Skin epidermis (tissue), 12 donors: ENCODE data around the gene SV2B.

Experiments used
- H3K27ac ChIP-seq, 21 experiments: fragments of 200-600 bp; sonication (generic) in 11 of 21; one replicate each; pipeline ENCODE4 v1.5.0; 2020; ENCODE audit warnings: mild to moderate bottlenecking in 3 of 21, inconsistent platforms in 2 of 21, moderate library complexity in 2 of 21
- H3K4me3 ChIP-seq, 7 experiments: fragments of 200-600 bp; sonication (generic) in 2 of 7; one replicate each; pipeline ENCODE4 v1.5.0; 2020; ENCODE audit warnings: inconsistent platforms in 2 of 7, mild to moderate bottlenecking in 2 of 7, moderate library complexity in 1 of 7

SV2B gene

DNA sequence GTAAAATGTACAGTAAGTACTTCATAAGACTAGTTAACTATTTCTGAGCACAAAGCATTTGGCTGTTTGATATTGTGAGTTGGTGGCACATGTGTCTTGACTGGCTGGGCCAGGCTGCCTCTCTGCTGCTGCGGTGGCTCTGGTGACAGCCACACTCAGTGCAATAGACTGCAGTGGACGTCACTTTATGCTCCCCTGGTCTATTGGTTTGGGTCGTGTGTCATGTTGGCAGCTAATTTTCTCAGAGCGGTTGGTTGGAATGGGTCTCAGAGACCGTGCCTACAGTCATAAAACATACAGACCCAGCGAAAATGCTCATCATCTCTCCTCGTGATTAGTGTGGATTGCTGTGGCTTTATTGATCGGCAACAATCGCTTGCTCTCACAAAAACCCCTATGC lies 71.3 kb downstream of the SV2B start:
- no peak overlapping the region for H3K27ac ChIP-seq
- no peak overlapping the region for H3K4me3 ChIP-seq

DNA sequence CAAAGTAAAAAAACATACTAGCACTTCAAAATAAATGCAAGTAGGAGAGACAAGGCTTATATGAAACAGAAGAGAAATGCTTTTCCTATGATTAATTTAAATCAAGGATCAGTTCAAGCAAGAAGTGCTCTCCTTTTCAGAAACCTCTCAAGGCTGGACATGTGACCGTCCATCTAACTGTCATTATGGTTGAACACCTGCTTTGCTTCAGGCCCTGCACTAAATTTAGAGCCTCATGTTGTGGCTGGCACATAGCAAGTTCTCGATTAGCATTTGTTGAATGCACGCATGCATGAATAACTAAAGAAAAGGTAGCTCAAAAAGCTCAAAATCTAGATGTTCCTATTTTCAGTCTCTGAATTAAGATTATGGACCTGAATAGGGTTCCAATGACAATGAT lies 82.0 kb downstream of the SV2B start:
- Histone ChIP-seq H3K4me3 (no peak overlapping the region), H3K27ac (no peak overlapping the region)

DNA sequence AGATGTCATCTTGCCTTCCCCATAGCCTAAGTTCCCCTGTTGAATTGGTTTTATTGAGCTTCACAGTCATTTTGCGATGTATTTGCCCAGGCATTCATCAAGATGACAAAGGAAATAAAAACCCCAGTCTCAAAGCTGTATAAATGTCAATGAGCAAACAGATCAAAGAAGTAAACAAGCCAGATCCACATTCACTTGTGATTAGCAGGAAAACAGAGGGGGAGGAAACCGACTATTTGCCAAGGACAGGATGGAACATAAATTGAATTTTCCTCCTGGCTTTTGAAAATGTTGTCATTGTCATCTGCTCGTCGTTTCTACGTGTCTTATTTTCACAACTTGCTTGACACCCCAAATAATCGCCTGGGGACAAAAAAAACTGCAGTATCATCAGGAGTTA lies 83.5 kb downstream of the SV2B start:
- Histone ChIP-seq H3K27ac (no peak overlapping the region), H3K4me3 (no peak overlapping the region)

DNA sequence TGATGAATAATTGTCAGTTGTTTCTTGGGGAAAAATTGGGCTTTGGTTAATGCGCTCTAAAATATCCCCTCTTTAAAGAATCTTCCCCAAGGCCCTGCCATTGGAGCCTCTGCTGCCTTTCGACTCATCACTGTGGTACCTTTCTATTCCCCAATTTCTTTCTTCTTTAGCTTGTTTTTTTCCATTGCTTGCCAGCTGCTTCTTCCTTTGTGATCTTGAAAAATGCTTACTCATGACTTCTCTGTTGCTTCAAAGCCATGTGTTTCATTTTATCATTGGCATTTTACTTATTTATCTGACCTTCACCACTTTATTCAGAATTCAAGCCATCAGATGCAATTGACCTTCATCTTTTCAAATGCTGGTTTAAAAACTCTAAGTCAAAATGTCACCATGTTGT lies 84.4 kb downstream of the SV2B start:
- Histone ChIP-seq H3K4me3 (no peak overlapping the region), H3K27ac (no peak overlapping the region)

DNA sequence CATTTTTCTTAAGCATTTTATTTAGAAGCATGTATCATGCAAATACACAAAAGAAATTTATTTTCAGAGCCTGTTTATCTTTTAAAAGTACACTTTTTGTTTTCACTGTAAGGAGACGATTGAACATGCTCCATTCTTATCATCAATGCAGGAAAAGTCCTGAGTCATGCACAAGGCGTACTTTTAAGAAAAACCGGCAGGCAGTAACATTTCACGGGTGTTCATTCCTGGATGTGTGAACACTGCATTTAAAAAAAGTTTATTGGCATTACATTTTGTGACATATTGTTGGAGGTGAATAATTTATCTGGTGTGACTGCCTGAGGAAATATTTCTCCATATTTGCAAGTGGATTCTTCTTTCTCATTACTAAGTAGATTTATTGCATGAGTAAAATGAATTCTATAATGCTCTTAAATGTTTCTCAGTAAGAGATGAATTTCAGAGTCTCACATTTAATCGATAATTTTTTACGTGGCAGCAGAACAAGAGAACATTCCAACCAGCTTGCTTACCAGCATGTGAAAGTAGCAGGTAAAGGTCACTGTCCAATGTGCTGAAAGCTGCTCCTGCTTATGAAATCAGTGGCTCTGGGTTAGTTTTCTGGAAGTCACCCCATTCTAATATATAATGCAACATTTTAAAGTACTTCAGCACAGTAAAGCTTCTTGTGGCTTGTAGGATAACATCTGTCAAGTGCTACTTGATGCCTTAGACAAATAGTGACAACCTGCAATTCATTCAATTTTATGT lies 87.0 kb downstream of the SV2B start:
- H3K27ac ChIP-seq: no peak overlapping the region
- no peak overlapping the region for H3K4me3 ChIP-seq

DNA sequence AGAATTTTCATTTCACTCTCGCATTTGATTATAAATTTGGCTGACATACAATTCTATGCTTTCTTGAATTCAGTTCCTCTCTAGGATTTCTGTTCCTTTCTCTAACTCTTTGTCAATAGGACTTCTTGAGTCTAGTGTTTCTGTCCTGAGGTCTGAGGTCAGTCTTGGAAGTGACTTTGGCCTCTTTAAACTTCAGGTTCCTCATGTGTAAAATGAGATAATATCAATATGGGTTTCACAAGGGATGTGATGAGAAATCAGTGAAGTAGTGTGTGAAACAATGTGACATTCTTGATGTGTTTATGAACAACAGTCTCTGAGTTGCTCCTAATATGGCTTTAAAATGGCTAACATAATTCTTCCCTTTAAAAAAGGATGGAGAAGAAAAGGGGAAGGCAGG lies 92.2 kb downstream of the SV2B start:
- H3K4me3 ChIP-seq: no peak overlapping the region

DNA sequence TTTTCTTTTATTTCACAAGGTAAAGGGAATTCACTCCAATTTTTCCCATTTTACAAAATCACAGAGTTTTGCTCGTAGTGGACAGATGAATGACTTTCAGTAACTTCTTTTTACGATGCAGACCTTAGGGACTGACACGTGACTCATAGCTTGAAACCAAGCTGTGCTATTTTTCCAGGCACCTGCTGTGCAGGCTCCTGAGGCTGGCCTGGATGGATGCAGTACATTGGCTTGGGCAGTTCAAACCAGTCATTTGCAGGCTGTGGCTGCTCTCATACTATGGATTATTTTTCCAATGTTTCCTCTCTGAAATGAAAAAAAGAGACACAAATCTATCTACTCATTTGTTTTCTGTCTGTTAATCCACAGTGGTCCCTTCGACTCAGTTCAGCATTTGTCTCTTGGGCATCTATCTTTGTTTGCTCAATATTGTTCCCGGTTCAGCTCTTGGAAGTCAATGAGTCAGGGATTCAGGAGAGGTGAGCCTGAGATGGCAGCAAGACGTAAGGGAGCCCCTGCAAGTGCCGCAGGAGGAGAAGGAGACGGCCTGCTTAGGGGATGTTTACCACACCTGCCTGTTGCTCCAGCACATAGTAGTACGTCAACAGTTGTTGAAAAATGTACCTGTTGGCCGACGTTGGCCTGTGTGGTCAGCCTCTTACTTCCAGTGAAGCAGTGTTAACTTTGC lies 92.8 kb downstream of the SV2B start:
- Histone ChIP-seq H3K4me3 (no peak overlapping the region), H3K27ac (no peak overlapping the region)

More for the DNA sequence above, 92.2 kb downstream of the SV2B start:
- no peak overlapping the region for H3K27ac ChIP-seq

DNA sequence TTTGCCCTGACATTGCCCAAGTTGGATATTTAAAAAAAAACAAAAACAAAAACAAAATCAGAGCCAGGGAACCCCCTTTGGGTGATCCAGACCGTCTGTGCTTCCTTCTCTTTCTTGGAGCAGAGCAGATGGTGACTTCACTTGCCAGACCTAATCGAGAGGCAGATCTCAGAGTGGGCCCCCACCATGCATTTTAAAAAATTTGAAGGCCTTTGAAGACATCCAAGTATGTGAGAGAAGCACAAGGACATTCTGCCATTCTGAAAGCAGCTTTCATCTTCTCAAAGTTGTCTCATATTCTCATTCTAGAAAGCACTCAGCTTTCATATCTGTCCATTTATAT lies 93.3 kb downstream of the SV2B start:
- H3K4me3 ChIP-seq: no peak overlapping the region

DNA sequence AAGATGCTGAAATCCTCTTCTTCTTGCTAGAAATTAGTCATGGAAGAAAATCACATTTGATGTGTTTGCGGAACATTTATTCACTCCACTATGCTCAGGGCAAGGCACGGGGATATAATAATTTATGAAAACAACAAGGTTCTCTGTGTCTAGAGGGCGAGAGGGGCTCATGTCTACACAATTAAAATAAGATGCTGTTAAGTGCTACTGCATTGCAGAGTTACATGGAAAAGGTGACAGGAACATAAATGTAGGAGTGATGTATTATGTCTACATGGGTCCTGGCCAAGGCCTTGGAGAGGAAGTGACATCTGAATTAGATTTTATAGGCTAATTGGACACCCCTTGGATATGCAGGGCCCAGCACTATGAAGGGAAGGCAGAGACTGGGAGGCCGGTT lies 96.1 kb downstream of the SV2B start:
- no peak overlapping the region for H3K27ac ChIP-seq
- no peak overlapping the region for H3K4me3 ChIP-seq

More for the DNA sequence above, 93.3 kb downstream of the SV2B start:
- H3K27ac ChIP-seq: no peak overlapping the region

DNA sequence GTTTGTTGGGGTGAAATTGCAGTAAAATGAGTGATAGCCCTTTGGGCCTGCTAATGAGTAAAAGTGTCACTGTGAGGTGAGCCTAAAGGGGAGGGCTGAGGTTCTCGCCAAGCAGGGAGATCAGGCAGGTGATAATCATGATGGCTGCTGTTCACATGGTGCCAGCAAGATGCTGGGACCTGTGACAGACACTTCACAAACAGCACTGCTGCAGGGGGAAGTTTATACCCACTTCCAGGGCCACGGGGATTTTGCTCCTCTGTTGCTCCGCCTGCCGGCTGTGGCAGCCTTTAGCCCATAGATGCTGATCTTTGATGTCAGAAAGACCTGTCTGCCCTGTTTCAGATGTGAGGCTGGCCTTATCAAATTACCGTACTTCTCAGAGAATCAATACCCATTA lies 96.7 kb downstream of the SV2B start:
- Histone ChIP-seq H3K27ac (no peak overlapping the region), H3K4me3 (no peak overlapping the region)

DNA sequence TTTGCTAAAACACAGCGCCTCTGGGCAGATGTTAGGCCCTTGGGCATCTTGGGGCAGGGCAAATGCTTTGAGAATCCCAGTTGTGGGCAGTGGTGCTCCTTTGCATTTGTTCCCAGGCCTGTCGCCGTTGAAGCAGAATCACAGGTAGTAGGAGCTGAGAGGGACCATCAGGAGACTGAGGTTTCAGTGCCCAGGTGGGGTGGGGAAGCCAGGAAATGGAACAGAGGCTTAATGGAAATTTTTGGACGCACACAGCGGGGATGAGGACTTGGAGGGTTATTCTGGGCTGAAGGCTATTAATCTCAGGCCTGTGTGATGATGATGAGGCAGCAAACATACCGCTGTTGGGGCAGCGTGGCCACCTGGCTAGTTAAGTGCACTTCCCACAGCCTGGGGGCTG lies 99.5 kb downstream of the SV2B start:
- no peak overlapping the region for H3K27ac ChIP-seq
- H3K4me3 ChIP-seq: no peak overlapping the region

DNA sequence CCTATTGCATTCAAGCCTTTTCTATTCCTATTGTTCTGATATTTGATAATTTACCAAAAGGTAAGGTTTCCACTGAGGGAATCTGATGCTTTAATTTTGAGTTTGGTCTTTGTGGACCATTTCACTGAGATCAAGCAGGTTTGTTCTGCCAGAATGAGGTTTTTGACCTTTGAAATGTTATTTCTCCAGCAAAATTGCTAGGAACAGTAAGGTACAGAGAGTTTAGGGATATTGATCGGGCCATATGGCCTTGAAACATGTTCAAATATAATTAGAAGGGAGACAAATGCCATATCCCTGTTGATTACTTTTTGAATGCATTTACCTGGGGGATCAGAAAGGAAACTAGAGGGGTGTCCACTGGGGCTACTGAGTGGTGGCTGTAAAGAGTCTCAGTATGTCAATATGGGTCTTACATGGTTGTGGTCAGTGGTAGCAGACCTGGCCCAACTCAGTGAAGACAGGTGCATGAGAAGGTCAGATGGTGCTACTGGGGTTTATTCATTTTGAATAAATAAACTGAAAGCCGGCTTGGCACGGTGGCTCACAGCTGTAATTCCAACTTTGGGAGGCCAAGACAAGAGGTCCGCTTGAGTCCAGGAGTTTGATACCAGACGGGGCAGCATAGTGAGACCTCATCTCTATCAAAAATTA lies 100.2 kb downstream of the SV2B start:
- Histone ChIP-seq H3K27ac (no peak overlapping the region), H3K4me3 (no peak overlapping the region)

DNA sequence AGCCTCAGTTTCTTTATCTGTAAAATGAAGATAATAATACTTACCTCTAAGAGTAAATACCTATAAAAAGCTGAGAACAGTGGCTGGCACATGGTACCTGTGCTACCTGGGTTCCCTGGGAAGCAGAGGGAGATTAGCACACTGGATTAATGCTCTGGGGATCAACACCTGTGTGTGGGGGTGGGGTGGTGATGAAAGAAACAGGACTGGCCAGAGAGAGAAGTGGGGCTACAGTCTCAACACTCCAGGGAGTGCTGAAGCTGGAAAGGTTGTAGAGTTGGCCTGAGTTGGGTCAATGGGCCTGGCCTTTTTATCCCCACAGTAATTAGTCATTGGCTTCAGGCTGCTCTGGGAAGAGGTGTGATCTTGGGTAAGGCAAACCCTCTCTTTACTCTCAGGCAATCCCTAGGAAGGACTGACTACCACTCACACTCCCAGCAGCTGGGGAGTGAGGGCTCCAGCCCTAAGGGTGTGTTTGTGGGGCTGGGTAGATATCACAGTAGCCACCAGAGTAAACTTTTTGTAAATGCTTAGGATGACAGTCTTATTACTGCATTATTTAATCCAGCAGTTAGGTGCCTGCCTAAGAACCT lies 102.5 kb downstream of the SV2B start:
- H3K27ac ChIP-seq: no peak overlapping the region
- H3K4me3 ChIP-seq: no peak overlapping the region

DNA sequence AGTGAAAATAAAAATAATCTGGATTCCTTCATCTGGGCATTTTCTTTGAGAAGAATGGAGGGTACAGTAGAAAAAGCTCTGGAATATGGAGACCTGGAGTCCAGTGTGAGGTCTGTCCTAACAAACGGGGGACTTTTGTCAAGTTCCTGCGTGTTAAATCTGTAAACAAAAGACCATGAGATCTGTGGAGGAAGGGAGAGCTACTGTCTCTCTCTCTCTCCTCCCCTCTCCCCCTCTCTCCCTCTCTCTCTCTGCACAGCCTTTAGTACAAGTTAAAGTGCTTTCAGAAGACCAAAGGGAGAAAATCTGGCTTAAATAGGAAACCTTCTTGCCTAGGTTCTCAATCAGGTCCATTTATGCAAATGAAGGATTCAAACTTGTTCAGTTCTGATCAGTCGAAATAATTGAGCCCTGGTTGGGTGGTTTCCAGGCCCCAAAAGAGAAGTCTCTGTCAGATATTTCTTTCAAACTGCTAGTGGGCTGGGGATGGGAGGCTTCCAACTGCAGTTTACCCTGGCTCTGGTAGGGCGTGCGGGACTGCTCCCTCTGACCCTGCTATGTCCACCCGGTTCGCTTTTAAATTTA lies 103.7 kb downstream of the SV2B start:
- no peak overlapping the region for H3K27ac ChIP-seq
- no peak overlapping the region for H3K4me3 ChIP-seq

DNA sequence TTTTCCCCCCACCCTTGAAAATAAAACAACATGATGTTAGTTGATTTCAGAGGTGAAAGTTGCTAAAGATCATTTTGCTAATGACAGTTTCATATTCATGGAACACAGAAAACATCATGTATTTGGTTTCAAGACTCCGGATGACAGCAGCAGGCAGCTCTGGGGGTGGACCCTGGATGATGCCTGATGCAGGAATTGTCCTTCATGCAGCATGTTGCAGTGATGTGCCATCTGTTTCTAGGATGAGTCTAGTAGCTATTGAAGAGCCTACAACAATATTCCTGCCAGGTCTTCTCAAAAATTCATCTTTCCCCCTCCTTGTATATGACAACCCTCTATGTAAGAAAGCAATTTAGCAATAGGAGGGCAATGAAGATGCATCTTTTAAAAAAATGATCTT lies 108.3 kb downstream of the SV2B start:
- Histone ChIP-seq H3K27ac (no peak overlapping the region), H3K4me3 (no peak overlapping the region)

DNA sequence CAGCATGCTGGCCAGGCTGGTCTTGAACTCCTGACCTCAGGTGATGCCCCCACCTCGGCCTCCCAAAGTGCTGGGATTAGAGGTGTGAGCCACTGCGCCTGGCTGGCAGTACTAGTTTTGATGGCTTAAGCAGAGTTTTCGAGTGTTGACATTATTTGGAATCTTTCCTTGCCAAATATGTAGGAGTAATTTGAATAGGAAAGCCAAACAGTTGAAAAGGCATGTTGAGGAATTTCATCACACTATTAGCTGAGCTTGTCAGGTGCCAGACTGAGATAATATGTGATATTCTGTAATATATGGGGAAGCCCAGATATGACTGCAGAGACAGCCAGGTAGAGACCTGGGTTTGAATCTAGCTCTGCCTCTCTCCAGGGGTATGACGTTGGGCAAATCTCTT lies 109.3 kb downstream of the SV2B start:
- no peak overlapping the region for H3K4me3 ChIP-seq
- no peak overlapping the region for H3K27ac ChIP-seq

DNA sequence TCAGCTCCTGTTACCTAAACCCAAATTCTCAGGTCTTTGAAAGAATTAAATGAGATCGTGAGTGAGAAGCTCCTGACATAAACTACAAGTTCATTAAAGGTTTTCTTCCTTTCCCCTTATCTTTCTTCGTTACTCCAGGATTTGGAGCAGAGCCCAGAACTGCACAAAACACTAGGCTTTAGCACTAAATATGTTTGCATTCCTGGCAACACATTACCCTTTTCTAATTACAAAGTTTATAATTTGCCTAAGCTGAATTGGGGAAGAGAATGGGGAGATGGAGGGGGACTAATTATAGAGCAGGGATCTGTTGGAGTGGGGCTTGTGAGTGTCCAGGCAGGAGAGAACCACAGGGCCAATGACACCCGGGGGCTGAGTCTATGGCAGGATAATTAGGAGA lies 109.7 kb downstream of the SV2B start:
- Histone ChIP-seq H3K4me3 (no peak overlapping the region), H3K27ac (no peak overlapping the region)

DNA sequence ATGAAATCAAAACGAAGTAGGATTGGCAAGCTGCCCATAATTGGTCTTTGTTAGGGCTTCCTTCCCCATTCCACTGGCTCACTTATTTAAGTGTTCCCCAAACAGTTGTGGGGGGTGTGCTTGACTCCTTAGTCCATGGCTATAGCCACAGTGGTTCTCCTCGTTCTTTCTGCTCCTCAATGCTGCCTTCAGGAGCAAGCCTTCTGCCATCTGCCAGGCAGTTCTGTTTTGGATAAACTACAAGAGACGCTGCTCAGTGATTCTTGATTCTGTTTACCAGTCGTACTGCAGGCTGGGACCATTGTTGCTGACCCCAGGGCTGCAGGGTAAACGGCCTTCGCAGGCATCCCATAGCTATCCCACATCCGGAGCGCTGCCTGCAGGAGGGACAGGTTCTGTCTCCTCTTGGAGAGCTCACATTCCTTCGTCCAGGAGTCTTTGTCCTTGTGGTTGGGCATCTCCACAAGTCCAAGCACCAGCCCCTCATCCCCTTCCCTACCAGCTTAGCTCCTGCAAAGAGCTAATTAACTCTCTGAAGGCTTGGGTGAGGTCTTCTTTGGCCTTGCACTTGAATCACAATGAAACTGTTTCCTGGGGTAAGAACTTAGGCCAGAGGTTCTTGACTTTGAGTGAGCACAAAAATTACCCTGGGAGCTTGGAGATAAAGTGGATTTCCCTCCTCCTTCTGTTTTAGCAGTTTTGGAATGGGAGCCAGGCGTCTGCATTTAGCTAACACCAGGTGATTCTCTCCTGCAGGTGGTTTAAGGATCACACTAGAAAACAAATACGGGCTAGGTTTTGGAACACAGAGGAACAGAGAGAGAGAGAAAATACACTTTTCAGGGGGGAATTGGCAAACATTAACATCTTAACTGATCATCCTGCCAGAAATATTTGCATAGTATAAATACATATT lies 114.9 kb downstream of the SV2B start:
- no peak overlapping the region for H3K4me3 ChIP-seq
- H3K27ac ChIP-seq: no peak overlapping the region

DNA sequence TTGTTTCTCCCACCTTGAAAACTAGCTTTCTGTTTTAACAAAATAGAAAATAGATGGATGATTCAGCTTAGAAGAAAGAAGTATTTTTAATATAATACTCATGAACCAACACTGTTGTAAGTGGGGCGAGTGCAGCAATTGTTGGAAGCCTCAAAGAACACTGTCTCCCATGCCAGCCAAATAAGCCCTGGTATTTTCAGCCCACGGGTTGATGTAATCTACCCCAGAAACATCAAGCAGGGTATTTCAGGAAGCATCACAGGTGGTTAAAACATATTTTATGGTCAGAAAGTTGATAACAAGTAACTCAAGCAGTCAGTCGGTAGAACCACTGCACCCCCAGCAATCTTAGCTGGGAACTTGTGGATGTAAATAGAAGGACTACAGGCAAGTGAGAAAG lies 115.9 kb downstream of the SV2B start:
- Histone ChIP-seq H3K27ac (no peak overlapping the region), H3K4me3 (no peak overlapping the region)

DNA sequence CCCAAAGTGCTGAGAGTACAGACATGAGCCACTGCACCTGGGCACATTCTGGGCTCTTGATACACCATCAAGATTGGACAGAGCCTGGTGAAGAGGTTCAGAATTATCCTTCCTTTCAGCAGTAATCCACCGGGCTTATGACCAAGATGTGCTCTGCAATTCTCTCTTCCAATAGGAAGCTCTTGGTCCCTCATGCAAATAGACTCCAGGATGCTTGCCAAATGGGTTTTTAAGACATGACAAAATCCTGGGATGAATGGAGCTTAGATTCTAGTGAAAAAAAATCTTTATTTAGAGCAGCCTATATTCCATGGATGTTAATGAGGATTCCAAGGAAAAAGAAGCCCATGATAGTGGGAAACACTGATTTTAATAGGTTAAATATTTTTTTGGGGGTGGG lies 119.1 kb downstream of the SV2B start:
- Histone ChIP-seq H3K4me3 (no peak overlapping the region), H3K27ac (no peak overlapping the region)
